Peyer's patch (tissue), 4 donors: ENCODE data around the gene CATSPERE. TPM values are rescaled to one million over a fixed set of nuclear protein-coding genes. Genes with fewer than 3 reads are reported as not detected.

Source experiments
- DNase-seq, 3 donors: peaks; one replicate each; pipeline ENCODE4 v3.0.0-alpha.2; 2017 to 2019
- H3K27ac ChIP-seq, 4 donors: fragments of 200-600 bp; sonication (generic); one replicate each; pipeline ENCODE4 v1.5.1; 2016 to 2019
- H3K27me3 ChIP-seq, 2 donors: fragments of 200-600 bp; sonication (generic); one replicate each; pipeline ENCODE4 v1.5.1; 2019
- H3K36me3 ChIP-seq, 3 donors: fragments of 200-600 bp; sonication (generic); one replicate each; pipeline ENCODE4 v1.5.1; 2016 to 2019
- H3K4me1 ChIP-seq, 4 donors: fragments of 200-600 bp; sonication (generic); one replicate each; pipeline ENCODE4 v1.5.1; 2016 to 2019
- H3K4me3 ChIP-seq, 4 donors: fragments of 200-600 bp; sonication (generic); 1 replicate in 3 of 4; 2 replicates in 1 of 4; pipeline ENCODE4 v1.5.1; 2016 to 2019; ENCODE audit warnings: mild to moderate bottlenecking in 1 of 4
- H3K9me3 ChIP-seq, 4 donors: fragments of 200-600 bp; sonication (generic); one replicate each; pipeline ENCODE4 v1.5.1; 2016 to 2019; ENCODE audit warnings: mild to moderate bottlenecking in 1 of 4
- POLR2A ChIP-seq, 2 donors: fragments of 450-650 bp; IDR thresholded peaks; one replicate each; pipeline ENCODE4 v1.5.1; 2017; ENCODE audit warnings: antibody characterized with exemption in 2 of 2, mild to moderate bottlenecking in 2 of 2, moderate library complexity in 2 of 2
- total RNA-seq, 4 donors: library from RNA; depleted of rRNA; stranded (reverse); fragments of >200 nt; gene quantifications; one replicate each; pipeline ENCODE4 v1.1.0, GENCODE V29; 2016
- TF ChIP-seq, protein P1 (sequence below), 6 experiments: fragments of 450-650 bp in 4 of 6; fragments of 200-600 bp in 2 of 6; sonication (generic) in 1 of 6; IDR thresholded peaks; one replicate each; pipeline ENCODE4 v1.5.1; 2017 to 2019; ENCODE audit warnings: antibody characterized with exemption in 6 of 6, mild to moderate bottlenecking in 3 of 6, moderate library complexity in 1 of 6

CATSPERE gene
- total RNA-seq, 4 donors from 2014 or later, result 0.18 to 9.3 (median 1.2) TPM; not detected in 1

DNA sequence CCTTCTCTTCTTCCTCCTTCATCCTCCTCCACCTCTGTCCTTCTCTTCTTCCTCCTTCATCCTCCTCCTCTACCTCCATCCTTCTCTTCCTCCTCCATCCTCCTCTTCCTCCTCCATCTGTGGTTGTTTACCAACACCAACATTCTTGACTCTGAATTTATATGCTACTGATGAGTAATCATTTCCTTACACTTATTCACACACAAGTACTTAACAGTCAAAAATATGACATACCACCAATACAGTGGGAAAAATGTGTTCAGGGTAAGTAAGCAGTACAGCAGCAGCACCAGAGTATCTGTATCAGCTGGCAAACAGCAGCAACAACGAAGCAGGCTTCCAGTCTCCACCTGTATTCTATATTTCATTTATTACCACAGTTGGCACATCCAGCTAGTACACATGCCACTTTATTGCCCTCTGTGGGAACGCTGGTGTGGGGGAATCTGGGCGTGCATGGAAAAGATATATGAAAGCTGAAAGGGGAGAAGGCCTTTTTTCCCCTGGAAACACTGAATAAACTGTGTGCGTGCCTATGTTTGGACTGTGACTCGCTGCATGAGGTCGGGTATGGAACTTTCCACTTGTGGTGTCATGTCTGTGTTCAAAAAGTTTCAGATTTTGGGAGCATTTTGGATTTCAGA lies 25.4 kb upstream of the CATSPERE start:
- Histone ChIP-seq H3K27ac (peak overlapping the region in 1 of 4 donors; percentile 15), H3K4me1 (peaks cover 0 to 13% (median 0%) of the 10 kb centered on the region in 4 donors), H3K27me3 (no peaks in the 10 kb centered on the region), H3K4me3 (no peak overlapping the region), H3K36me3 (peaks cover 0 to 20% (median 0%) of the 10 kb centered on the region in 3 donors), H3K9me3 (no peaks in the 10 kb centered on the region)
- no peak for DNase-seq
- no peak for TF ChIP-seq POLR2A (IDR thresholded peaks at IDR 0.05)
- TF ChIP-seq, protein P1, sequence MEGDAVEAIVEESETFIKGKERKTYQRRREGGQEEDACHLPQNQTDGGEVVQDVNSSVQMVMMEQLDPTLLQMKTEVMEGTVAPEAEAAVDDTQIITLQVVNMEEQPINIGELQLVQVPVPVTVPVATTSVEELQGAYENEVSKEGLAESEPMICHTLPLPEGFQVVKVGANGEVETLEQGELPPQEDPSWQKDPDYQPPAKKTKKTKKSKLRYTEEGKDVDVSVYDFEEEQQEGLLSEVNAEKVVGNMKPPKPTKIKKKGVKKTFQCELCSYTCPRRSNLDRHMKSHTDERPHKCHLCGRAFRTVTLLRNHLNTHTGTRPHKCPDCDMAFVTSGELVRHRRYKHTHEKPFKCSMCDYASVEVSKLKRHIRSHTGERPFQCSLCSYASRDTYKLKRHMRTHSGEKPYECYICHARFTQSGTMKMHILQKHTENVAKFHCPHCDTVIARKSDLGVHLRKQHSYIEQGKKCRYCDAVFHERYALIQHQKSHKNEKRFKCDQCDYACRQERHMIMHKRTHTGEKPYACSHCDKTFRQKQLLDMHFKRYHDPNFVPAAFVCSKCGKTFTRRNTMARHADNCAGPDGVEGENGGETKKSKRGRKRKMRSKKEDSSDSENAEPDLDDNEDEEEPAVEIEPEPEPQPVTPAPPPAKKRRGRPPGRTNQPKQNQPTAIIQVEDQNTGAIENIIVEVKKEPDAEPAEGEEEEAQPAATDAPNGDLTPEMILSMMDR (IDR thresholded peaks at IDR 0.05), result no peak

DNA sequence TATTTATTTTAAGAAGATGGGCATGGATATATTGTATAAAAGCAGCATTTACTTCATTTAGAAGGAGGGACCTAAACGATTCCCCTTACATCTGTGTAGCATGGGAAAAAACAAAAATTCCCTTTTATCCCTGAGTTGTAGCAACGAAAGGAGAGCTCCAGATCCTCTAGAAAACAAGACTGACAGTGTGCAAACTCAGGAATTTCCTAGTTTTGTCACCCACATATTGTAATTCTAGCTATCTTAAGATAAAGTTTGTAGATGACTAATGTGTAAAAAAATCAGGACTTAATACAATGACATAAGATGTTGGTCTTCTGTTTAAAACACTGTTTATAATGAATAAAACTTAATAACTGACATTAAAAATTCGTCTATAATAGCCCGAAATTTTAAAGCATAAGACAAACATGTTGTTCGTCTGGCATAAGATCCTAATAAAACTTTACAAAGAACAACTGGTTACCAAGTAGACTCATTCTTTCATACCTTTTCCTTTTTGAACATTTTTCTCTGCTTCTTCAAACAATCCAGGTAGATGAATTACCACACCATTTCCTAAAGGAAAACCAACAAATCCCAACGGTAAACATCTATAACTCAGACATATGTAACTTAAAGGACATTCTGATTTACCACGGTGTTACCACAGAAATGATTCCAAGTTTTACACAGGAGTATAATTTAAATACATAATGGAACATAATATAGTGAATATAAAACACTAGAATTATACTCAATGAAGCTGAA lies 24.6 kb upstream of the CATSPERE start:
- Histone ChIP-seq H3K4me3 (no peak overlapping the region), H3K27me3 (no peaks in the 10 kb centered on the region), H3K27ac (no peak overlapping the region), H3K4me1 (peaks cover 0 to 13% (median 0%) of the 10 kb centered on the region in 4 donors), H3K9me3 (no peaks in the 10 kb centered on the region), H3K36me3 (peaks cover 0 to 13% (median 0%) of the 10 kb centered on the region in 3 donors)
- no peak for DNase-seq
- TF ChIP-seq POLR2A (IDR thresholded peaks at IDR 0.05), result no peak
- TF ChIP-seq, protein P1 (IDR thresholded peaks at IDR 0.05), result no peak

DNA sequence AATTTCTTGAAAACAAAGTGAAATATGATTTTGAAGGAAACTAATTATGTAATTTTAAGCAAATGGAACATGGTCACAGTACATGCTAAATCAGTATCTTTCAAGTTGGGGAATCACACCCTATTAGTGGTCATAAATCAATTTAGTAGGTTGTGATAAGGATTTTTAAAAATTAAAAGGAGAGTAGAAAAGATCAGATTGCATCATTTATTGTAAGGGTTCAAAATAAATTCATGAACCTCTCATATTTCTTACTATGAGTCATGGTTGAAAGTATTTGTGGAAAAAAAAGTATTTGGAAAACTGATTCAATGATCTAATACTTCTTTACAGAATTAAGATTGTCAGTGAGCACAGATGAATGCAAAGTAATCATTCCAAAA lies 24.0 kb upstream of the CATSPERE start:
- TF ChIP-seq, protein P1 (IDR thresholded peaks at IDR 0.05), result no peak
- no peak for TF ChIP-seq POLR2A (IDR thresholded peaks at IDR 0.05)
- peaks cover 0 to 8% (median 0%) of the 10 kb centered on the region in 3 donors for H3K36me3 ChIP-seq
- DNase-seq, result no peak
- H3K4me3 ChIP-seq, result no peak overlapping the region
- no peak overlapping the region for H3K27ac ChIP-seq
- peaks cover 0 to 13% (median 0%) of the 10 kb centered on the region in 4 donors for H3K4me1 ChIP-seq
- H3K27me3 ChIP-seq, result no peaks in the 10 kb centered on the region
- H3K9me3 ChIP-seq, result no peaks in the 10 kb centered on the region

DNA sequence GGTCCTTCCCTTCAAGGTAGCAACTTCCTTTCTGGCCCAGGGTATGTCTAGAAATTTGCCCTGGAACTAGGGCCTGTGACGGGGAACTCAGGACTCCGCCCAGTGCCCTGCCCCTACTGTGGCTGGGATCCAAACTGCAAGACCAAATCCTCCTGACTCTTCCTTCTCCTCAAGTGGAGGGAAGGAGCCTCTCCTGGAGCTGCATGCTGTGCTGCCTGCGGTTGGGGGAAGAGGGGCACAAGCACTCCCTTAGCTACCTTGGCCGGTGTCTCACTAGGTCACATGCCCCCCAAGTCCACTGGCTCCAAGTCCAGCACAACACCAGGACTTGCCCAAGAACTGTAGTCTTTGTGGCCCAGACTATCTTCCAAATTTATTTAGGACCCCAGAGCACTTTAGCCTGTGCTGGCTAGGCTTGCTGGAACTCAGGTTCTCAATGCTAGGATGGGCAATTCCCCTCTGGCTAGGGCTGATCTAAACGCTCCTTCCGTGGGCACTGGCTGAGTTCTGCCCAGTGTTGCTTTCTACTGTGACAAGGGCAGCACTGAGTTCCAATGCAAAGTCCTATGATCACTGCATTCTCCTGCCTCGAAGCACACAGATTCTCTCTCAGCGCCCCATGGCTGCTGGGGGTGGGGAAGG lies 21.6 kb upstream of the CATSPERE start:
- DNase-seq, result peak in 1 of 3 donors; percentile 55
- Histone ChIP-seq H3K36me3 (peaks cover 0 to 5% (median 0%) of the 10 kb centered on the region in 3 donors), H3K4me3 (no peak overlapping the region), H3K27me3 (no peaks in the 10 kb centered on the region), H3K27ac (no peak overlapping the region), H3K9me3 (no peaks in the 10 kb centered on the region), H3K4me1 (peaks cover 0 to 13% (median 0%) of the 10 kb centered on the region in 4 donors)
- TF ChIP-seq, protein P1 (IDR thresholded peaks at IDR 0.05), result no peak
- no peak for TF ChIP-seq POLR2A (IDR thresholded peaks at IDR 0.05)

DNA sequence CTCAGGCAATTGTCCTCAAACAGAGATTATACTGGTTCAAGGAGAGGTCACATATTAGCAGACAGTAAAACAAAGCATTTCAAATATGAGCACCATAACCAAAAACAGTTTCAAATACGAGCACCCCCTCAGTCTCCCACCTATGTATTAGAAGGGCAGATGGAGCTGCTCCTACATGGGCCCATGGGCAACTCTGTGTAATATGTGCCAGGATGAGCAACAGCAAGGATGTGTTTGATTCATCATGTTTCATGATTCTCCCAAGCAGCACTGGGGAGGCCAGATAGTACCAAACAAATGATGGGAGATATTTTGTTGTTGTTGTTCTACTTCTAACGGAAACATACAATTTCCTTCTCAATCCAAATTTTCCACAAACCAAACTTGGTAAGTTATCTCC lies 18.2 kb upstream of the CATSPERE start:
- H3K4me1 ChIP-seq, result peaks cover 0 to 35% (median 0%) of the 10 kb centered on the region in 4 donors
- H3K27ac ChIP-seq, result no peak overlapping the region
- no peaks in the 10 kb centered on the region for H3K27me3 ChIP-seq
- no peak for DNase-seq
- H3K36me3 ChIP-seq, result no peaks in the 10 kb centered on the region
- TF ChIP-seq, protein P1 (IDR thresholded peaks at IDR 0.05), result no peak
- TF ChIP-seq POLR2A (IDR thresholded peaks at IDR 0.05), result no peak
- H3K4me3 ChIP-seq, result no peak overlapping the region
- no peaks in the 10 kb centered on the region for H3K9me3 ChIP-seq
